GM21423 (cell line): ENCODE data around the gene GOLT1A.
"Not testable (repeated sequence)": the region's sequence is repeated elsewhere in the genome, so short reads cannot be mapped to it uniquely, and the experiment has no call there.

Experiments used
- ATAC-seq: cut with Tn5 transposase; IDR thresholded peaks from one replicate; pipeline ENCODE4 v1.9.1; 2021; ENCODE audit warnings: mild to moderate bottlenecking, moderate library complexity; ENCODE audit not compliant: unreplicated experiment

Gene GOLT1A

GRCh38 chr1:204249736-204250427 lies 36.1 kb upstream of the GOLT1A start:
- ATAC-seq: no peak

GRCh38 chr1:204248954-204249353 lies 35.2 kb upstream of the GOLT1A start:
- no peak for ATAC-seq

GRCh38 chr1:204246876-204247275 lies 33.1 kb upstream of the GOLT1A start:
- ATAC-seq: no peak

- no peak for ATAC-seq
Measured at GRCh38 chr1:204242920-204243319, 29.1 kb upstream of the GOLT1A start.

- ATAC-seq: no peak
Measured at GRCh38 chr1:204241914-204242313, 28.1 kb upstream of the GOLT1A start.

- ATAC-seq: no peak
Measured at GRCh38 chr1:204241050-204241449, 27.3 kb upstream of the GOLT1A start.

- ATAC-seq: no peak
Measured at GRCh38 chr1:204240233-204240632, 26.4 kb upstream of the GOLT1A start.

GRCh38 chr1:204239401-204239800 lies 25.6 kb upstream of the GOLT1A start:
- ATAC-seq: not testable (repeated sequence)

- not testable (repeated sequence) for ATAC-seq
Measured at GRCh38 chr1:204238520-204238919, 24.7 kb upstream of the GOLT1A start.

- not testable (repeated sequence) for ATAC-seq
Measured at GRCh38 chr1:204237515-204237914, 23.7 kb upstream of the GOLT1A start.

GRCh38 chr1:204232526-204232925 lies 18.7 kb upstream of the GOLT1A start:
- no peak for ATAC-seq

GRCh38 chr1:204230211-204230610 lies 16.4 kb upstream of the GOLT1A start:
- no peak for ATAC-seq

- ATAC-seq: no peak
Measured at GRCh38 chr1:204228896-204229295, 15.1 kb upstream of the GOLT1A start.

- ATAC-seq: no peak
Measured at GRCh38 chr1:204227996-204228785, 14.4 kb upstream of the GOLT1A start.

GRCh38 chr1:204227351-204227750 lies 13.6 kb upstream of the GOLT1A start:
- no peak for ATAC-seq

GRCh38 chr1:204225841-204226735 lies 12.3 kb upstream of the GOLT1A start:
- ATAC-seq: no peak

GRCh38 chr1:204224655-204225054 lies 10.9 kb upstream of the GOLT1A start:
- ATAC-seq: no peak

- no peak for ATAC-seq
Measured at GRCh38 chr1:204223129-204223860, 9.5 kb upstream of the GOLT1A start.

GRCh38 chr1:204222764-204223055 lies 8.9 kb upstream of the GOLT1A start:
- no peak for ATAC-seq

- ATAC-seq: no peak
Measured at GRCh38 chr1:204222006-204222763, 8.4 kb upstream of the GOLT1A start.
